ENCODE results near the gene PRR5L.

GRCh38 chr11:36419791-36420424, 123.8 kb downstream of the PRR5L start:
- TF ChIP-seq CTCF (conservative IDR thresholded peaks at IDR 0.05 in 1 of 2, IDR thresholded peaks at IDR 0.05 in 1 of 2; ENCODE audit: extremely low read depth in 1 of 2, insufficient read depth in 1 of 2, low read depth in 1 of 2, low read length in 2 of 2) (no peak), EZH2 (IDR thresholded peaks at IDR 0.05; ENCODE audit: borderline replicate concordance, low read length) (no peak)

Data from mammary epithelial cell (primary cell).